Gastrocnemius medialis (tissue), 4 donors: ENCODE data around the gene KRTAP10-7.

Experiments
- POLR2A ChIP-seq, 2 donors: fragments of 450-650 bp; IDR thresholded peaks; one replicate each; pipeline ENCODE4 v1.6.1; 2017; ENCODE audit warnings: antibody characterized with exemption in 2 of 2, mild to moderate bottlenecking in 2 of 2, moderate library complexity in 2 of 2
- TF ChIP-seq, protein P1 (sequence below), 5 experiments: fragments of 450-650 bp in 3 of 5; fragments of 200-600 bp in 2 of 5; sonication (generic) in 2 of 5; IDR thresholded peaks in 4 of 5; conservative IDR thresholded peaks in 1 of 5; 1 replicate in 4 of 5; 2 replicates in 1 of 5; pipeline ENCODE4 v1.5.1; 2016 to 2019; ENCODE audit warnings: antibody characterized with exemption in 5 of 5, mild to moderate bottlenecking in 3 of 5, moderate library complexity in 3 of 5

DNA sequence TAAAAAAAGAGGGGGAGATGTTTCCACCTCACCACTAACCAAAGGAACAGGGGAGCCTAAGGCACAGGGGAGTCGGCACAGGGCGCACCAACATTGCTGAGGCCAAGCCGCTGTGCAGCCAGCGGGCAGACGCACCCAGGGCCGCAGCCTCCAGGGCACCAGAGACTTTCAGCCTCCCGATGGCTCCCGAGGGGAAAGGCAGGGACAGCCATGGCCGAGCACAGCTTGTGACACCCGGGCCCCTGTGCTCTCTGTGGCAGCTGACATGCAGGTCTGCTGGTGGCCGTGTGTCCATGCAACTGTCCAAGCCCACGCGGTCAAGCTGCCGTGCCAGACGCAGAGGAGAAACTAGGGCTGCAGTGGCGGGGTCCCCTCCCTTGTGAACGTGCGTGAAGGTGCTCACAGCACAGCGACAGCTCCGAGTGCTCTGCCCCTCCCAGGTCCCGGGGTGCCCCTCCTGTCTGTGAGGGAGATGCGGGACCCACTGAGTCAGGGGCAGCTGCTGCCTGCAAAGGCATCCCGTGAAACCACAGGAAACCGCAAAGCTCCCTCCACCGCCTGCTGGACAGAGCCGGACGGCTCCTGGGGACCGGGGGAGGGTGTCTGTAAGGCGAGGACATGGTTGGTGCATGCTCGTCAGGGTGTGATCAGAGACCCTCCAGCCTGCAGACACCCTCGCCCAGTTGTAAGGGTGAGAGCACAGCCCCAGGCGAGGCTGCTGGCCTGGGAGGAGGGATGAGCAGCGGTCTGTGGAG lies 48.3 kb downstream of the KRTAP10-7 start:
- TF ChIP-seq, protein P1, sequence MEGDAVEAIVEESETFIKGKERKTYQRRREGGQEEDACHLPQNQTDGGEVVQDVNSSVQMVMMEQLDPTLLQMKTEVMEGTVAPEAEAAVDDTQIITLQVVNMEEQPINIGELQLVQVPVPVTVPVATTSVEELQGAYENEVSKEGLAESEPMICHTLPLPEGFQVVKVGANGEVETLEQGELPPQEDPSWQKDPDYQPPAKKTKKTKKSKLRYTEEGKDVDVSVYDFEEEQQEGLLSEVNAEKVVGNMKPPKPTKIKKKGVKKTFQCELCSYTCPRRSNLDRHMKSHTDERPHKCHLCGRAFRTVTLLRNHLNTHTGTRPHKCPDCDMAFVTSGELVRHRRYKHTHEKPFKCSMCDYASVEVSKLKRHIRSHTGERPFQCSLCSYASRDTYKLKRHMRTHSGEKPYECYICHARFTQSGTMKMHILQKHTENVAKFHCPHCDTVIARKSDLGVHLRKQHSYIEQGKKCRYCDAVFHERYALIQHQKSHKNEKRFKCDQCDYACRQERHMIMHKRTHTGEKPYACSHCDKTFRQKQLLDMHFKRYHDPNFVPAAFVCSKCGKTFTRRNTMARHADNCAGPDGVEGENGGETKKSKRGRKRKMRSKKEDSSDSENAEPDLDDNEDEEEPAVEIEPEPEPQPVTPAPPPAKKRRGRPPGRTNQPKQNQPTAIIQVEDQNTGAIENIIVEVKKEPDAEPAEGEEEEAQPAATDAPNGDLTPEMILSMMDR (IDR thresholded peaks at IDR 0.05 in 4 of 5, conservative IDR thresholded peaks at IDR 0.05 in 1 of 5) = no peak
- no peak for TF ChIP-seq POLR2A (IDR thresholded peaks at IDR 0.05)
